OCI-LY1 (cell line): ENCODE measurements around the gene PSME1.

ENCODE experiments used
- CTCF ChIP-seq: fragments of 200-600 bp; sonication (generic), shearing (Covaris generic); IDR thresholded peaks from 2 replicates; pipeline ENCODE4 v1.5.1; 2017; ENCODE audit warnings: mild to moderate bottlenecking, antibody characterized with exemption, low read length, moderate library complexity, mixed read lengths
- EZH2 ChIP-seq: fragments of 200-600 bp; sonication (generic), shearing (Covaris generic); IDR thresholded peaks from 2 replicates; pipeline ENCODE4 v1.8.0; 2017; ENCODE audit warnings: borderline replicate concordance, mixed run types, mild to moderate bottlenecking, antibody characterized with exemption, low read length, moderate library complexity, mixed read lengths

- TF ChIP-seq CTCF (no peak), EZH2 (no peak)
Observed at GRCh38 chr14:24172871-24173281, 36.9 kb downstream of the PSME1 start.
